WTC11 (cell line): ENCODE measurements around the gene ODAD4. TPM values are rescaled to one million over a fixed set of nuclear protein-coding genes. Genes with fewer than 3 reads are reported as not detected.

Experiments used
- ATAC-seq: fragments of 200-7000 bp; cut with Tn5 transposase; 2 replicates; pipeline ENCODE4 v1.10.0; 2021; ENCODE audit warnings: mild to moderate bottlenecking, moderate library complexity
- CTCF ChIA-PET: fragments of 300-600 bp; sonication (Branson Sonifier 250); formaldehyde crosslinking; loops from one replicate; lab custom pipeline; 2021; ENCODE audit warnings: antibody characterized with exemption; lab: Charles Lee
- POLR2A ChIA-PET: fragments of 350-600 bp; sonication (Branson Sonifier 250); formaldehyde crosslinking; loops from one replicate; lab custom pipeline; 2021; ENCODE audit warnings: antibody characterized with exemption; lab: Charles Lee
- DNase-seq: peaks from one replicate; pipeline ENCODE4 v3.0.0; 2021; ENCODE audit warnings: low spot score
- H3K27ac Mint-ChIP-seq: 2 replicates; pipeline ENCODE4 v1.8.0; 2021; ENCODE audit warnings: mixed read lengths
- H3K27me3 Mint-ChIP-seq: 2 replicates; pipeline ENCODE4 v1.8.0; 2021; ENCODE audit warnings: low read depth, mild to moderate bottlenecking, moderate library complexity, mixed read lengths
- H3K36me3 Mint-ChIP-seq: 2 replicates; pipeline ENCODE4 v1.8.0; 2021; ENCODE audit warnings: mixed read lengths
- H3K4me1 Mint-ChIP-seq: 2 replicates; pipeline ENCODE4 v1.8.0; 2022; ENCODE audit warnings: mixed read lengths
- H3K4me3 Mint-ChIP-seq: 2 replicates; pipeline ENCODE4 v1.8.0; 2021; ENCODE audit warnings: mild to moderate bottlenecking, moderate library complexity, mixed read lengths
- H3K9me3 Mint-ChIP-seq: 2 replicates; pipeline ENCODE4 v1.8.0; 2021; ENCODE audit warnings: mixed read lengths
- AR ChIP-seq: fragments of 250-450 bp; sonication (Bioruptor Pico); IDR thresholded peaks from 2 replicates; pipeline ENCODE4 v1.9.0; 2021; ENCODE audit warnings: mild to moderate bottlenecking
- ATF6 ChIP-seq: sonication (generic); formaldehyde crosslinking; IDR thresholded peaks from 2 replicates; pipeline ENCODE4 v1.8.1; 2023; ENCODE audit warnings: mild to moderate bottlenecking, missing genetic modification reagents
- CREM ChIP-seq: sonication (generic); formaldehyde crosslinking; IDR thresholded peaks from 2 replicates; pipeline ENCODE4 v1.8.1; 2022; ENCODE audit warnings: mild to moderate bottlenecking, missing genetic modification reagents, moderate library complexity
- EMX1 ChIP-seq: fragments of 250-450 bp; sonication (Bioruptor Pico); IDR thresholded peaks from 2 replicates; pipeline ENCODE4 v1.8.0; 2021; ENCODE audit warnings: mild to moderate bottlenecking
- FOXP1 ChIP-seq: sonication (generic); formaldehyde crosslinking; IDR thresholded peaks from 2 replicates; pipeline ENCODE4 v1.8.0; 2022; ENCODE audit warnings: missing genetic modification reagents, mild to moderate bottlenecking, moderate library complexity, borderline replicate concordance
- HMGA2 ChIP-seq: fragments of 250-450 bp; sonication (Bioruptor Pico); IDR thresholded peaks from 2 replicates; pipeline ENCODE4 v1.4.0; 2021; ENCODE audit warnings: mild to moderate bottlenecking, moderate library complexity
- MXD4 ChIP-seq: fragments of 250-450 bp; sonication (Bioruptor Pico); IDR thresholded peaks from 2 replicates; pipeline ENCODE4 v1.8.0; 2021; ENCODE audit warnings: mild to moderate bottlenecking, moderate library complexity, borderline replicate concordance
- PRRX2 ChIP-seq: fragments of 250-450 bp; sonication (Bioruptor Pico); IDR thresholded peaks from 2 replicates; pipeline ENCODE4 v1.8.0; 2021; ENCODE audit warnings: mild to moderate bottlenecking
- RORB ChIP-seq: fragments of 250-450 bp; sonication (Bioruptor Pico); IDR thresholded peaks from 2 replicates; pipeline ENCODE4 v1.9.0; 2021; ENCODE audit warnings: mild to moderate bottlenecking
- SMAD4 ChIP-seq: sonication (generic); formaldehyde crosslinking; IDR thresholded peaks from 2 replicates; pipeline ENCODE4 v1.8.0; 2022; ENCODE audit warnings: mild to moderate bottlenecking, missing genetic modification reagents
- TCF7 ChIP-seq: sonication (generic); formaldehyde crosslinking; IDR thresholded peaks from 2 replicates; pipeline ENCODE4 v1.8.0; 2022; ENCODE audit warnings: mild to moderate bottlenecking, low read depth, missing genetic modification reagents, moderate library complexity
- TEAD4 ChIP-seq: sonication (generic); formaldehyde crosslinking; IDR thresholded peaks from 2 replicates; pipeline ENCODE4 v1.8.0; 2022; ENCODE audit warnings: mild to moderate bottlenecking, missing genetic modification reagents
- TP53 ChIP-seq: sonication (generic); formaldehyde crosslinking; IDR thresholded peaks from 2 replicates; pipeline ENCODE4 v1.8.1; 2023; ENCODE audit warnings: mild to moderate bottlenecking, missing genetic modification reagents
- USF2 ChIP-seq: sonication (generic); formaldehyde crosslinking; IDR thresholded peaks from 2 replicates; pipeline ENCODE4 v1.8.1; 2023; ENCODE audit warnings: mild to moderate bottlenecking, missing genetic modification reagents, moderate library complexity
- ZMAT4 ChIP-seq: fragments of 250-450 bp; sonication (Bioruptor Pico); IDR thresholded peaks from 2 replicates; pipeline ENCODE4 v1.9.0; 2021; ENCODE audit warnings: mild to moderate bottlenecking
- ZNF263 ChIP-seq: sonication (generic); formaldehyde crosslinking; IDR thresholded peaks from 2 replicates; pipeline ENCODE4 v1.8.1; 2022; ENCODE audit warnings: low read depth, mild to moderate bottlenecking, moderate library complexity, missing genetic modification reagents
- ZNF281 ChIP-seq: sonication (generic); formaldehyde crosslinking; IDR thresholded peaks from 2 replicates; pipeline ENCODE4 v1.8.0; 2023; ENCODE audit warnings: mild to moderate bottlenecking, missing genetic modification reagents
- ZNF396 ChIP-seq: fragments of 250-450 bp; sonication (Bioruptor Pico); IDR thresholded peaks from 2 replicates; pipeline ENCODE4 v1.8.0; 2021; ENCODE audit warnings: mild to moderate bottlenecking, moderate library complexity, borderline replicate concordance
- ZNF416 ChIP-seq: fragments of 250-450 bp; sonication (Bioruptor Pico); IDR thresholded peaks from 2 replicates; pipeline ENCODE4 v1.9.0; 2021; ENCODE audit warnings: mild to moderate bottlenecking, inconsistent platforms
- ZNF423 ChIP-seq: fragments of 250-450 bp; sonication (Bioruptor Pico); IDR thresholded peaks from 2 replicates; pipeline ENCODE4 v2.1.2; 2022; ENCODE audit warnings: mild to moderate bottlenecking, moderate library complexity
- ZNF532 ChIP-seq: fragments of 250-450 bp; sonication (Bioruptor Pico); IDR thresholded peaks from 2 replicates; pipeline ENCODE4 v1.9.0; 2021; ENCODE audit warnings: mild to moderate bottlenecking, borderline replicate concordance
- total RNA-seq: library from RNA; stranded (reverse); gene quantifications from 3 replicates; pipeline ENCODE4 v1.2.3, GENCODE V29; 2021

ODAD4 gene
- total RNA-seq, 1 experiment from 2014 or later, result 1.9 TPM

- no peak for TF ChIP-seq USF2
- no peak for TF ChIP-seq ATF6
- no peak for TF ChIP-seq TCF7 (CRISPR knock-in tag)
- no peak for TF ChIP-seq EMX1
- no peak for TF ChIP-seq SMAD4 (CRISPR knock-in tag)
- TF ChIP-seq ZNF532 (CRISPR knock-in tag), result no peak
- TF ChIP-seq FOXP1, result no peak
- no peak for TF ChIP-seq MXD4
- TF ChIP-seq RORB, result no peak
- no peak for TF ChIP-seq HMGA2 (CRISPR knock-in tag)
- TF ChIP-seq ZNF281 (CRISPR knock-in tag), result no peak
- TF ChIP-seq, all 79 proteins: peak for 4
Measured at GRCh38 chr17:41959336-41960095, 29.1 kb downstream of the ODAD4 start (continued).

GRCh38 chr17:41962111-41962510, 31.7 kb downstream of the ODAD4 start:
- DNase-seq, result no peak
- Mint-ChIP-seq H3K4me3 (no peak overlapping the region), H3K36me3 (no peaks in the 10 kb centered on the region), H3K9me3 (no peaks in the 10 kb centered on the region), H3K27me3 (peaks cover 11% of the 10 kb centered on the region), H3K27ac (no peak overlapping the region), H3K4me1 (peaks cover 36% of the 10 kb centered on the region)
- no peak for ATAC-seq
- ChIA-PET POLR2A (no interaction called here), CTCF (interaction anchor here (1.1 to 6.7 kb wide), 3 partner anchors 46 to 260 kb away, joined by 3 to 134 read pairs (median 5); partner anchors contain the start of genes ACLY and NKIRAS2)
- no peak for TF ChIP-seq CREM
- TF ChIP-seq ZNF423 (CRISPR knock-in tag), result no peak
- TF ChIP-seq TEAD4, result no peak
- TF ChIP-seq ZMAT4 (CRISPR knock-in tag), result no peak
- TF ChIP-seq ZNF416 (CRISPR knock-in tag), result no peak
- TF ChIP-seq TP53 (CRISPR knock-in tag), result no peak
- no peak for TF ChIP-seq AR (CRISPR knock-in tag)
- no peak for TF ChIP-seq ZNF396 (CRISPR knock-in tag)
- TF ChIP-seq ZNF263, result no peak
- TF ChIP-seq PRRX2, result no peak
- TF ChIP-seq HMGA2 (CRISPR knock-in tag), result no peak
